Fibroblast of skin of left quadriceps (primary cell): ENCODE data around the gene ACE.
"Not testable (repeated sequence)": the region's sequence is repeated elsewhere in the genome, so short reads cannot be mapped to it uniquely, and the experiment has no call there.

Source experiments
- DNase-seq, 2 experiments: peaks; one replicate each; pipeline ENCODE4 v3.0.0-alpha.2; 2013; ENCODE audit warnings: low read depth in 2 of 2

Gene ACE

DNA sequence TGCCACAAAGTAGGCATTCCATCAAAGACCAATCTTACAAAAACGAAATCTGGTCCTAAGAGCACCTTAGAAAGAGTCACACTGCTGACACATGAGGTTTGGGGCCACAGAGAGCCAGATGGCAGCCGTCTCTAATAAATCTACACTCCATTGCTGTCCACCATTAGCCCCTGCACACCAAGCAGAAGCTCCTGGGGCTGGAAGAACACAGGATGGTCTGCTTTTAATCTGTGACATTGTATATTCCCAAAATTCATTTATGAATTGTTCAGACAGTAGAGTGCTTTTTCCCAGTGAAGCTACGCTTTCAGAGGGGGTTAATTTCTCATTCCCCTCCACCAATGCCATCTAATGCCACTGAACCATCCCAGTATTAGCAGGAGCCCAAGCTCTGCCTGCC is 32.4 kb upstream of the ACE start:
- no peak for DNase-seq

GRCh38 chr17:63445065-63445464 is 31.8 kb upstream of the ACE start:
- no peak for DNase-seq

DNA sequence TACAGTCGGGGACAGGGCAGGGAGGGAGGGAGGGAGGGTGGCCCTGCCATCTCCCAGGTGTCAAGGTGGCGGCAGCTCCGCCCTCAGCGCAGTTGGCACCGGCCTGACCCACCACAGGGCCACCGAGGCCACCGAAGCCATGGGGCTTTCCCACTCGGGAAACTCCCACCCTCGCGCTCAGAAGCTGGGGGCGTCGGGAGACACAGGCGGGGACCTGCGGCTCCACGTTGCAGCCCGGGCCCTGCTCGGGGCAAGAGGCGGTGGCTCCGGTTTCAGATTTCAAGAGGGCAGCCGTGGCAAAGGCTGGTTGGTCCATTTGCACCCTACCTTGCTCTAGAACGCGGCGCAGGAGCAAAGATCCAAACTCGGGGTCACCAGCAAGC is 31.3 kb upstream of the ACE start:
- DNase-seq = no peak

DNA sequence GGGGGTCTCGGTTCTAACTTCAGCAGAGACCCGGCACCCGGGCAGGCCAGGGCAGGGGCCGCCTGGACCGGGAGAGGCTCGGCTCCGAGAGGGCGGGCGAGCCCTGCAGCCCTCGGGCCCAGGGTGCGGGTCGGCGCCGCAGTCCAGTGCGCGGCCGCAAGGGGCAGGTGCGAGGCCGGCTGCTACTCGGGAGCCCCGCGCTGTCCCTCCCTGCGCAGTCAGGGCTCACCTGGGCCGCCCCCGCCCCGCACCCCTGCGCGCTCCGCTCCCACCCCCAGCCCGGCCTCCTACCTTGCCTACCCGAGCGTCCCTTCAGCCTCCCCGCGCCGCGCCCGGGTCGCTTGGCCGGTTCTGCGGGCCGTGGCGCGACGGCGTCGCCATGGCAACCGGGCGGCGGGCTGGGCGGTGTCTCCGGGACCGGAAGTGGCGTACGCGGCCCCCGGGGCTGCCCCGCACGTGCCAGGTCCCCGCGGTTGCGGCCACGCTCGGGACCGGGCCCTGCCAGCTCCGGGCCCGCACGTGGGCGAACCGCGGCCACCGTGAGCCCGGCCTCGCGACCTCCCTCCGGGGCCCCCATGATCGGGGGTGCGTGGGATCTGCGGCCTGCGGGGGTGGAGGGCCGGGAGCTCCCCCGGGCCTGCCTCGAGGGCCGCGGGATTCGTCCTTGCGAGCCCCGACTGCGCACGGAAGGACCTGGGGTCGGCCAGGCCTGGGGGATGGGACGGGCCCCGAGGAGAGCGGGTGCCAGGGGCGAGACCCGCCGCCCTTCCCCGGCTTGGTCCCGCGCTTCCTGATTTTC is 30.7 kb upstream of the ACE start, which contains the start of gene CYB561:
TSS of gene CYB561 (minus strand) at position 353 of the 799 bp plus-strand sequence. CDS start 8,759 bp downstream, outside the sequence.
- DNase-seq = no peak

DNA sequence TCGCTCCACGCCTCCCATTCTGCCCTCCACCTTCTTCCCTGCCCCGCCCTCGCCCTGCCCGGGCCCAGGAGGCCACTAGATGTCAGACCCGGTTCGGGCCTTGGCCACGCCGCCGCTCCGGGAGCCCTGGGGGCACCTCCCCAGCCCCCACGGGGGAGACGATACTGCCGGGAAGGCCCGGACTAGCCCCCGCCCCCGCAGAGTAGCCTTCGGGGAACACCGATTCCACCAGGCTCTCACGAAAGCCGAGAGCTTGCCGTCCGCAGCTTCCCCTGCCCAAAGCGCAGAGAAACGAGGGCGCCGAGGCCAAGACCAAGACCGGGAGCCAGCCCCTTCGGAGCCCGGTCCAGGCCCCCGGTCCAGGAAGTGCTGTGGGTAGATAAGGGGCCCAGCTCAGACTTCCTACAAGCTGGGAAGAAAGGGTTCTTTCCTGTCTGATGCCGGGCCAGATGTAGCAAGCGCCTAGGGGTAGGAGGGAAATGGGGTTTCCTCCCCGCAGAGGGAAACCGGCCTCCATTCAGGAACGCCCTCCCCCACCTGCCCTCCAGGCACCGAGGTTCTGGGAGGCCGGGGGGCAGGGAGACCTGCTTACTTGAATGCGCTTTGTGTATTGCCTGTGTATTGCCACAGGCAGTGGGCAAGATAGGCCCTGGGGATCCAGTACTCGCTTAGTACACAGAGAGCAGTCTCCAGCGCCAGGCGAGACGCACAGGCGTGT is 29.9 kb upstream of the ACE start:
- DNase-seq = no peak

DNA sequence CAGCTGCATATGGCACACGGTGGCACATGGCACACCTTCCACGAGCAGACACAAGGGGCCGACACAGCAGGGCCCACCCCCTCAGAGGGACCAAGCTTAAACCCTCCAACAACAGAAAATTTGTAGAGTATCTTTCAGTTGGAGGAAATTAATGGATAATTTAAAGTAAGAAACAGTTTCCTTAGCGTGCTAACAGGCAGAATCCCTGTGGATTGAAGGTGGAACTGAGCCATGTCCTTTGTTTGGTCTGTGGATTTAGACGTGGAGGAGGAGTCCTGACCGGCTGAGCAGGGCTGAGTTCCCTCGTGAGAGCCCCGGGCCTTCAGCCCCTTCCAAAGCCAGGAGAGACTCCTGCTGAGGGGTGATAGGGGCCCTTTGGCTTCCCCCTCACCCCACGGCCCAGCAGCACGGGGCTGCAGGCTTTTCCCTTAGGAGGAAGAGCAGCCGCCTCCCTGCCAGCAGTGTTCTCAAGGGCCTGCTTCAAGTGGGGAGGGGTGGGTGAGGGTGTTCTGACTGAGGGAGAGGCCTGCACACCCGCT is 29.3 kb upstream of the ACE start:
- DNase-seq = no peak

DNA sequence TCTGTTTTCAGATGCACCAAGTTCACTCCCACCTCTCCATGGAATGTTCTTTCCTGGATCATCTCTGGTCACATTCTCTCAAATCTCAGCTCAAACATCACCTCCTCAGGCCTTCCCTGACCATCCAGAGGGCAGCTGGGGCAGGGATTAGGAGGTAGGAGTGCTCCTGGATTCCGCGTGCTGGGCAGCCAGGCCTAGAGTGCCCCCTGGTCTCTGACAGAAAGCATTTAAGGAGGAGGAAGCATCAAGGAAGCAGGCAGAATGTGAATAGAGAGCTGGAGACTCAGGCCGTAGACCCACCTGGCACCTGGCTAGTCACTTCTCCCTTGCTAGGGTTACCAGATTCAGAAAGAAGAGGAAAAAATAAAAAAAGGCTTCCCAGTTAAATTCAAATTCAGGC is 28.2 kb upstream of the ACE start:
- no peak for DNase-seq

GRCh38 chr17:63450551-63450950 is 26.3 kb upstream of the ACE start:
- DNase-seq = no peak

DNA sequence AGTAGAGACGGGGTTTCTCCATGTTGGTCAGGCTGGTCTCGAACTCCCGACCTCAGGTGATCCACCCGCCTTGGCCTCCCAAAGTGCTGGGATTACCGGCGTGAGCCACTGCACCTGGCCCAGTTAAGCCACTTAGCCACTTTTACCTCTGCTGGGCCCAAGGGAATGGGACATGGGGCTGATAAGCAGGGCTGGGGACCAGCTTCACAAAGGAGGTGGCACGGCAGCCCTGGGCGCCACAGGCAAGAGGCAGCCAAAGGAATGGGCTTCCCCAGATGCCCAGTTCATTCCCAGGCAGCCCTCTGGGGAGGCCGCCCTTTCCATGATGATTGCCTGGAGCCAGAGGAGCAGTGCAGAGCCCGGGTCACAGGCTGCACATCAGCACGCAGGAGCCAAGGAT is 25.7 kb upstream of the ACE start:
- DNase-seq = no peak

DNA sequence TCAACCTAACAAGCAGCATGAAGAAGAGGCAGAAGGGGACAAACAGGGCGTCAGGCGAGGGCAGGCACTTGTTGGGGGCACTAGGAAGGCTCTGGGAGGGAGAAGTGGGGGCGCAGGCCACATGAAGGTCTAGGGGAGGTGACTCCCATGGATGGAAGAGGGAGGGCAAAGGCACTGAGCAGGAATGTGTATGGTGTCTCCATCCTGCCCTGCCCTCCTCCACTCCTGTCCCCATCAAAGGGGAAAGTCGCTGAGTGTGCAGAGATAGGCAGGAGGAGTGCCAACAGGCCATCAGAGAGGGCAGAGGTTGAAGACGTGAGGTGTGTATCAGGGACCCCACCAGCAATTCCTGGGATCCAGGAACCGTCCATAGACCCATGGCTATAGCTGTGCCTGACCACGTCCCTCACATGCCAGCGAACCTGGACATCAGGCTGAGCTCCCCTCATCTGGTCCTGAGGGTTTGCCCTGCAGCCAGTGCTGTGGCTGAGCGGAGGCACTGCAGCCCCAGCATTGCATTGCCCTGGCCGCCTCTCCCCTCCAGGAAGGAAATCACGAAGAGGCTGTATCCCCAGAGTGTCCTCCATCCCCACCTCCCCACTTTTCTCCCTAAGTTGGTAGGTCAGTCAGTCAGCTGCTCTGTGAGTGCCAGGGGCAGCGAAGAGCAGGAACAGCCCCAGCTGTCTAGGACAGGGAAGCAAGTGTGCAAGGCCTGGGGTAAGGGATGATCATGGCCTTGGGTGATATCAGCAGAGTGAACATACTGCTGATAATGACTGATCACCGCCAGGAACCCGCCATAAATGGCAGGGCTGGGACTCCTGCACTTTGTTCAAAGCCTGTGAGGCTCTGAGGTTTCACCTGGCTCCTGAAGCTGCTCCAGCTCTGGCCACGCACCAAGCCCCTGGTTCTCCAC is 24.6 kb upstream of the ACE start:
- no peak for DNase-seq

DNA sequence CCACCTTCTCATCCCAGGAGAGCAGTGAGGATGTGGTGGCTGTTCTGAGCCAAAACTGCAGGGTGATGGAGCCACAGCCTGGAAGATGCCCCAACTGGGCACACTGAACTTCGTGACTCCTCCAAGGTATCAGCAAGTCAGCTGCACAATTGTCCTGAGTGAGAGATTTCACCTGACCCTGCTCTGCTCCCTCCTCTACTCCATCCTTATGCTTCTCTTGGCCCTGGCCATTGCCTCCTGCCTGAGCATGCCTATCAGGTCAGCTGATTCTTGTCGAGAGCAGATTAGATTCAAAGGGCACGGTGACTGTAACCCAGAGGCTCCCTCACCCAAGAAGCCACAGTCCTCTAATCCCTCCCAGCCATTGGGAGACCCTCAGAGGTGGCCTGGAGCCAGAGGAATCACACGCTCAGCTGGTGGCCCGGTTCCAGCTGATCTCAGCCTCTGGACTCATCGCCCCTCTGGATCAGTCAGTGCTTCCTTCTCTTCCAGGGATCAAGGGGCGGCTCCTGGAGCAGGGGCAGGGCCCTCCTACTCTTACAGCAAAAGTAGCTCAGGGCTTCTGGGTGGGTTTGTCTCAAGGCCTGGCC is 23.8 kb upstream of the ACE start:
- DNase-seq = no peak

DNA sequence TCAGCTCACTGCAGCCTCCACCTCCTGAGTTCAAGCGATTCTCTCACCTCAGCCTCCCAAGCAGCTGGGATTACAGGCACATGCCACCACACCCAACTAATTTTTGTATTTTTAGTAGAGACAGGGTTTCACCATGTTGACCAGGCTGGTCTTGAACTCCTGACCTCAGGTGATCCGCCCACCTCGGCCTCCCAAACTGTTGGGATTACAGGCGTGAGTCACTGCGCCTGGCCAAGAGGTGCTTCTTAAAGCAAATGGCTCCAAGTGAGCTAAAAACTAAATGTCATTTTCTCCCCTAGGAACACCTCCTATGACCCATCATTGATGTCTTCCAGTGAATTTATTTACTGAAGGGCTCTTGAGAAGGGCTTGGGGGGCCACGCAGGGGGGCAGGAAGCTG is 22.5 kb upstream of the ACE start:
- not testable (repeated sequence) for DNase-seq

DNA sequence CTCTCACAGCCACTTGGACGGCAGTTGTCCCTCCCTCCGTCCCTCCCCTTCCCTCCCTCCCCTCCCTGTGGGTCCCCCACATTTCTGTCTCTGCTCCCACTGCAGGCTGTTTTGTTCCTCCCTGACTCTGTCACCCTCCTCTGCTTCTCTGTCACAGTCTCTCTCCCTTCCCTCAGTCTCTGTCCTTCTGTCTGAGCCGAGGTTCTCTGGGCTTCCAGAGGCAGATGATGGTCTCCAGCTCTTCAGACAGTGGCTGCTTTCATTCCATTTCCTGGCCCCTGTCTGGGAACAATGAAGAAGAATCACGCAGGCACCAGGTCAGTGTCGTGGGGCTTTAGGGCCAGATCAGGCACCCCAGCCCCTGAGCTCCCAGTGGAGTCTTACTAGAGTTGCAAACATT is 21.9 kb upstream of the ACE start:
- no peak for DNase-seq

DNA sequence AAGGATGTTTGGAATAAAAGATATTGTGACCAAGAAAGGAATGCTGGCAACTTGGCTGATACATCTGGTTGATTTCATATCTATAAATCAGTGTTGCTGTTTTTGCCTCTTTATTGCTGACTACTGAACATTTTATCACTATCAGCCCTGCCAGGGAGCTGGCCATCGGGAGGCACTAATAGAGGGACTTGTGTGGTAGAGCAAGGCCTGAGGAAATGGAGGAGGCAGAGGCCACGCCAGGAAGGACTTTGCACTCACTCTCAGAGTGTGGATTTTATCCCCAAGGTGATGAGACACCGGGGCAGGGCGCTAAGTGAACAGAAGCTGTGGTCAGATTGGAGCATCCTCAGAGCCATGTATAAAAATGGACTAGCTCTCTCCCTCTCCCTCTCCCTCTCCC is 21.4 kb upstream of the ACE start:
- no peak for DNase-seq

DNA sequence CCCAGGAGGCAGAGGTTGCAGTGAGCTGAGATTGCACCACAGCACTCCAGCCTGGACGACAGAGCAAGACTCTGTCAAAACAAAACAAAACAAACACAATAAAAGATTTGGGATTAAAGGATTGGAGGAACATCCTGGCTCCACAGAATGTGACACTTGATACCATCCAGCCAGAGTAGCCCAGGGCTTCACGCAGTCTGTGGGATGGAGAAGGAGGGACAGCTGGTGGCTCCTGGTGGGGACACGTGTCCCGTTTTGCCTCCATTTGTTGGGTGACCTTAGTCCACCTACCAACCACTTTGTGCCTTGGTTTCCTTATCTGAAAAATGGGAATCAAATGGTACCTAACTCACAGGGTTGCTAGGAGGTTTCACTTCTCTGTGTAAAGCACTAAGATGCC is 18.4 kb upstream of the ACE start:
- no peak for DNase-seq

GRCh38 chr17:63460018-63460417 is 16.8 kb upstream of the ACE start:
- DNase-seq = no peak

DNA sequence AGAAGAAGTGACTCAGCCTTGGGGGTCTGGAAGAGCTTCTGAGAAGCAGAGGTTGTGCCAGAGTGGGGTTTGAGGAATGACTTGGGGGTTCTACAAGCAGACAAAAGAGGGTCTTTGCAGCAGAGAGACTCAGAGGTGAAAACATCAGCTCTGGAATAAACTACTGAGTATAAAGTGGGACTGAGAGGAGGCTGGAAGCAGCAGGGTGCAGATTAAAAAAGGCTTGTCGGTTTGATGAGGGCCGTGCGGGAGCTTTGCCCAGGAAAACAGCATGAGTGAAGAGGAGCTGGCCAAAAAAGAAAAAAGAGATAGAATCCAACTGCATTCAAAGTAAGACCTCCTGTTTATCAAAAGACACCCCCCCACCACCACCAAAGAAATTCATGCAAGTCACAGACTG is 13.1 kb upstream of the ACE start:
- no peak for DNase-seq

GRCh38 chr17:63464691-63465236 is 12.1 kb upstream of the ACE start:
- no peak for DNase-seq

DNA sequence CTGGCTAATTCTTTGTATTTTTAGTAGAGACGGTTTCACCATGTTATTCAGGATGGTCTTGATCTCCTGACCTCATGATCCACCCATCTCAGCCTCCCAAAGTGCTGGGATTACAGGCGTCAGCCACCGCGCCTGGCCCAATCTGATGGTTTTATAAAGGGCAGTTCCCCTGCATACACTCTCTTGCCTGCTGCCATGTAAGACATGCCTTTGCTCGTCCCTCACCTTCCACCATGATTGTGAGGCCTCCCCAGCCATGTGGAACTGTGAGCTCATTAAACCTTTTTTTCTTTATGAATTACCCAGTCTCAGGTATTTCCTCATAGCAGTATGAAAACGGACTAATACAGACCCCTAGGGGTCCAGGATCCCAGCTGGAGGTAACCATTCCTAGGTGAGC is 8.8 kb upstream of the ACE start:
- not testable (repeated sequence) for DNase-seq

- DNase-seq = no peak
Measured at GRCh38 chr17:63474174-63474573, 2.7 kb upstream of the ACE start.
